PC-9 (cell line): ENCODE measurements around the gene IL1RAPL1. TPM values are rescaled to one million over a fixed set of nuclear protein-coding genes. Genes with fewer than 3 reads are reported as not detected.

ENCODE experiments used
- BruUV-seq: library from RNA; stranded (reverse); fragments of 400-500 nt; replicated peaks from 2 replicates; lab custom pipeline; 2021; lab: Mats Ljungman, UMichigan
- CTCF ChIA-PET: fragments of 300-600 bp; sonication (Branson Sonifier 250); formaldehyde crosslinking; loops from one replicate; lab custom pipeline; 2022; ENCODE audit warnings: antibody characterized with exemption; lab: Charles Lee
- POLR2A ChIA-PET: fragments of 300-600 bp; sonication (Branson Sonifier 250); formaldehyde crosslinking; loops from one replicate; lab custom pipeline; 2022; ENCODE audit warnings: antibody characterized with exemption; ENCODE audit not compliant: unreplicated experiment; lab: Charles Lee
- DNase-seq, 2 experiments: peaks; one replicate each; pipeline versions ENCODE4 v3.0.0 to v3.0.0-alpha.2; 2015 to 2022; ENCODE audit warnings: mixed read lengths in 1 of 2
- H2AFZ ChIP-seq: fragments of 200-600 bp; sonication (generic); 2 replicates; pipeline ENCODE4 v1.8.1; 2017; ENCODE audit warnings: antibody characterized with exemption
- H3F3A ChIP-seq: fragments of 200-600 bp; sonication (generic); 2 replicates; pipeline ENCODE4 v1.8.1; 2017; ENCODE audit warnings: antibody characterized with exemption, mild to moderate bottlenecking, low read depth; ENCODE audit not compliant: insufficient read depth
- H3K27ac ChIP-seq: fragments of 200-600 bp; sonication (generic); 2 replicates; pipeline ENCODE4 v1.6.1; 2016; ENCODE audit warnings: mixed run types
- H3K27me3 ChIP-seq: fragments of 200-600 bp; sonication (generic); 2 replicates; pipeline ENCODE4 v1.6.1; 2016; ENCODE audit warnings: low read depth, mixed run types; ENCODE audit not compliant: insufficient read depth
- H3K36me3 ChIP-seq: fragments of 200-600 bp; sonication (generic); 2 replicates; pipeline ENCODE4 v1.6.1; 2016; ENCODE audit warnings: low read depth, mixed run types
- H3K4me1 ChIP-seq: fragments of 200-600 bp; sonication (generic); replicated peaks from 2 replicates; pipeline ENCODE4 v1.6.1; 2016; ENCODE audit warnings: mixed run types; ENCODE audit not compliant: insufficient read depth
- H3K4me2 ChIP-seq: fragments of 200-600 bp; sonication (generic); 2 replicates; pipeline ENCODE4 v1.6.1; 2017; ENCODE audit warnings: mixed run types
- H3K4me3 ChIP-seq: fragments of 200-600 bp; sonication (generic); 2 replicates; pipeline ENCODE4 v1.6.1; 2016; ENCODE audit warnings: mixed run types
- H3K79me2 ChIP-seq: fragments of 200-600 bp; sonication (generic); 2 replicates; pipeline ENCODE4 v1.6.1; 2017; ENCODE audit warnings: low read depth, mixed run types
- H3K9me2 ChIP-seq: fragments of 200-600 bp; sonication (generic); 2 replicates; pipeline ENCODE4 v1.8.1; 2017; ENCODE audit warnings: mild to moderate bottlenecking; ENCODE audit not compliant: insufficient read depth
- H3K9me3 ChIP-seq: fragments of 200-600 bp; sonication (generic); 2 replicates; pipeline ENCODE4 v1.8.1; 2016; ENCODE audit warnings: low read depth; ENCODE audit not compliant: insufficient read depth
- H4K20me1 ChIP-seq: fragments of 200-600 bp; sonication (generic); 2 replicates; pipeline ENCODE4 v1.8.1; 2017; ENCODE audit not compliant: insufficient read depth
- CTCF ChIP-seq: fragments of 200-600 bp; sonication (generic); conservative IDR thresholded peaks from 2 replicates; pipeline ENCODE4 v1.6.1; 2017; ENCODE audit warnings: mixed run types, antibody characterized with exemption, mild to moderate bottlenecking, moderate library complexity
- EZH2 ChIP-seq: fragments of 200-600 bp; sonication (generic); IDR thresholded peaks from 2 replicates; pipeline ENCODE4 v1.8.0; 2017; ENCODE audit warnings: antibody characterized with exemption, low read depth
- intact Hi-C: fragments of 100-400 bp; cut with micrococcal nuclease; formaldehyde crosslinking; loops from one replicate; pipeline ENCODE4 v1.10.0; 2022; ENCODE audit not compliant: unreplicated experiment
- total RNA-seq: library from RNA; stranded (reverse); gene quantifications from 2 replicates; pipeline ENCODE4 v1.2.3, GENCODE V29; 2021

The IL1RAPL1 gene
- total RNA-seq, 1 experiment from 2014 or later, result 0.26 TPM

DNA sequence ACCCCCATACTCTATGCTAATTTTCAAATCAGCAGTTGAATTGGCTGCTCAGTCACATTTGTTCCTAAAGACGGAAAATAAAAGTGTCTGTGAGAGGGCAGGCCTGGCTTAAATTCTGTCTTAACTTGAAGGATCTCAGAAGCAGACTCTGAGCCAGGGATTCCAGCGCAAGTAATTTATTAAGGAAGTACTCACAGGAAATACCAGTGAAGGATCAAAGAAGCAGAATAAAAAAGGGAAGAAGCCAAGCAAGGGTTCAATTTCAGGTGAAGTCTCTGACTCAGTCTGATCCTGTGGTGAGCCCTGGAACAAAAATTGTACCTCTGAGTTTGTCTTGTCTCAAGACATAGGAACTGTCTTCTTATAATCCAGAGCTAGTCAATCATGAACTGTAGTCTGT, 52.2 kb downstream of the IL1RAPL1 start:
- DNase-seq, result no peak
- no peaks in the 10 kb centered on the region for H4K20me1 ChIP-seq
- POLR2A ChIA-PET, result no interaction called here
- H3K4me3 ChIP-seq, result no peak overlapping the region
- H3K4me1 ChIP-seq, result no peaks in the 10 kb centered on the region
- no peaks in the 10 kb centered on the region for H3K36me3 ChIP-seq
- no peaks in the 10 kb centered on the region for H3K27me3 ChIP-seq
- no peaks in the 10 kb centered on the region for H3K9me3 ChIP-seq
- no peak for TF ChIP-seq CTCF
- no peak for TF ChIP-seq EZH2
- intact Hi-C loops, result no loop called here
- CTCF ChIA-PET, result no interaction called here
- no peaks in the 10 kb centered on the region for H3K9me2 ChIP-seq
- H3K27ac ChIP-seq, result no peak overlapping the region
- no TSS peak for BruUV-seq
- H3K79me2 ChIP-seq, result no peaks in the 10 kb centered on the region
- no peak overlapping the region for H3K4me2 ChIP-seq
- no peak overlapping the region for H2AFZ ChIP-seq
- no peaks in the 10 kb centered on the region for H3F3A ChIP-seq

GRCh38 chrX:28649541-28649940, 62.3 kb downstream of the IL1RAPL1 start:
- Histone ChIP-seq H3K4me1 (no peaks in the 10 kb centered on the region), H3K9me2 (no peaks in the 10 kb centered on the region), H2AFZ (no peak overlapping the region), H3K27me3 (no peaks in the 10 kb centered on the region), H3K79me2 (no peaks in the 10 kb centered on the region), H3K9me3 (no peaks in the 10 kb centered on the region), H3K36me3 (no peaks in the 10 kb centered on the region), H4K20me1 (no peaks in the 10 kb centered on the region), H3K27ac (no peak overlapping the region), H3F3A (no peaks in the 10 kb centered on the region), H3K4me2 (no peak overlapping the region), H3K4me3 (no peak overlapping the region)
- intact Hi-C loops, result no loop called here
- POLR2A ChIA-PET, result no interaction called here
- CTCF ChIA-PET, result no interaction called here
- TF ChIP-seq EZH2 (no peak), CTCF (no peak)
- no TSS peak for BruUV-seq
- no peak for DNase-seq

GRCh38 chrX:28651186-28651585, 63.9 kb downstream of the IL1RAPL1 start:
- no peaks in the 10 kb centered on the region for H3K36me3 ChIP-seq
- H3K4me2 ChIP-seq, result no peak overlapping the region
- no peak for DNase-seq
- ChIA-PET POLR2A (no interaction called here), CTCF (no interaction called here)
- no peak overlapping the region for H3K27ac ChIP-seq
- TF ChIP-seq EZH2, result no peak
- no peak for TF ChIP-seq CTCF
- no peaks in the 10 kb centered on the region for H3K4me1 ChIP-seq
- intact Hi-C loops, result no loop called here
- H2AFZ ChIP-seq, result no peak overlapping the region
- H3K9me2 ChIP-seq, result no peaks in the 10 kb centered on the region
- H4K20me1 ChIP-seq, result no peaks in the 10 kb centered on the region
- H3K9me3 ChIP-seq, result no peaks in the 10 kb centered on the region
- no peak overlapping the region for H3K4me3 ChIP-seq
- no peaks in the 10 kb centered on the region for H3K79me2 ChIP-seq
- no TSS peak for BruUV-seq
- H3F3A ChIP-seq, result no peaks in the 10 kb centered on the region
- H3K27me3 ChIP-seq, result no peaks in the 10 kb centered on the region
